Liver (tissue), 9 donors: ENCODE data around the gene CCDC88C. TPM values are rescaled to one million over a fixed set of nuclear protein-coding genes. Genes with fewer than 3 reads are reported as not detected.

ENCODE experiments used
- DNase-seq: peaks from one replicate; pipeline ENCODE4 v3.0.0-alpha.2; 2017; ENCODE audit warnings: low spot score
- H3K27ac ChIP-seq, 2 donors: one replicate each; pipeline ENCODE4 v1.7.0; 2013; ENCODE audit warnings: inconsistent platforms in 2 of 2, low read length in 2 of 2, control low read depth in 1 of 2, low read depth in 1 of 2, mild to moderate bottlenecking in 1 of 2
- H3K27me3 ChIP-seq, 4 donors: one replicate each; pipeline versions ENCODE4 v1.6.1 to v1.7.0; 2013; ENCODE audit warnings: low read length in 3 of 4, inconsistent platforms in 1 of 4, mild to moderate bottlenecking in 1 of 4, moderate library complexity in 1 of 4; ENCODE audit not compliant: control insufficient read depth in 4 of 4, insufficient read depth in 4 of 4
- H3K36me3 ChIP-seq, 4 donors: one replicate each; pipeline versions ENCODE4 v1.6.1 to v1.7.0; 2013; ENCODE audit warnings: low read length in 3 of 4, mild to moderate bottlenecking in 3 of 4, low read depth in 1 of 4, moderate library complexity in 1 of 4; ENCODE audit not compliant: control insufficient read depth in 4 of 4, insufficient read depth in 3 of 4
- H3K4me1 ChIP-seq, 4 donors: one replicate each; pipeline versions ENCODE4 v1.6.1 to v1.7.0; 2013; ENCODE audit warnings: low read length in 3 of 4, mild to moderate bottlenecking in 3 of 4, moderate library complexity in 1 of 4; ENCODE audit not compliant: control insufficient read depth in 4 of 4, insufficient read depth in 4 of 4
- H3K4me3 ChIP-seq, 3 donors: one replicate each; pipeline versions ENCODE4 v1.6.1 to v1.7.0; 2013; ENCODE audit warnings: low read length in 3 of 3, control low read depth in 1 of 3, low read depth in 1 of 3, mild to moderate bottlenecking in 1 of 3
- H3K9ac ChIP-seq, 2 donors: one replicate each; pipeline ENCODE4 v1.7.0; 2013; ENCODE audit warnings: low read length in 2 of 2, mild to moderate bottlenecking in 2 of 2, moderate library complexity in 2 of 2, control low read depth in 1 of 2, low read depth in 1 of 2
- H3K9me3 ChIP-seq, 4 donors: one replicate each; pipeline versions ENCODE4 v1.6.1 to v1.7.0; 2013; ENCODE audit warnings: low read length in 3 of 4; ENCODE audit not compliant: control insufficient read depth in 4 of 4
- CTCF ChIP-seq: fragments of 150-350 bp; IDR thresholded peaks from 2 replicates; pipeline ENCODE4 v1.5.1; 2017; ENCODE audit warnings: improper control_type of control experiment, low read depth, low read length; ENCODE audit not compliant: missing input control
- EGR1 ChIP-seq, 2 donors: IDR thresholded peaks; 2 replicates each; pipeline ENCODE4 v1.6.1; 2016 to 2018; ENCODE audit warnings: antibody characterized with exemption in 2 of 2, low read depth in 2 of 2
- FOXA1 ChIP-seq: IDR thresholded peaks from 2 replicates; pipeline ENCODE4 v1.6.1; 2016; ENCODE audit warnings: antibody characterized with exemption
- FOXA2 ChIP-seq: IDR thresholded peaks from 2 replicates; pipeline ENCODE4 v1.6.1; 2016; ENCODE audit warnings: antibody characterized with exemption
- GABPA ChIP-seq, 2 donors: IDR thresholded peaks in 1 of 2; conservative IDR thresholded peaks in 1 of 2; 2 replicates each; pipeline ENCODE4 v1.6.1; 2016; ENCODE audit warnings: antibody characterized with exemption in 2 of 2, mild to moderate bottlenecking in 1 of 2, moderate library complexity in 1 of 2
- HNF4A ChIP-seq, 2 donors: conservative IDR thresholded peaks; 2 replicates each; pipeline ENCODE4 v1.6.1; 2016; ENCODE audit warnings: antibody characterized with exemption in 2 of 2, mild to moderate bottlenecking in 2 of 2
- HNF4G ChIP-seq: IDR thresholded peaks from 2 replicates; pipeline ENCODE4 v1.6.1; 2016; ENCODE audit warnings: antibody characterized with exemption
- JUND ChIP-seq, 2 donors: IDR thresholded peaks; 2 replicates each; pipeline ENCODE4 v1.6.1; 2016; ENCODE audit warnings: antibody characterized with exemption in 2 of 2
- NR2F2 ChIP-seq: IDR thresholded peaks from 2 replicates; pipeline ENCODE4 v1.6.1; 2016; ENCODE audit warnings: antibody characterized with exemption
- RAD21 ChIP-seq, 2 donors: IDR thresholded peaks; 2 replicates each; pipeline ENCODE4 v1.6.1; 2016; ENCODE audit warnings: antibody characterized with exemption in 2 of 2, mild to moderate bottlenecking in 2 of 2
- RXRA ChIP-seq, 2 donors: IDR thresholded peaks; 2 replicates each; pipeline ENCODE4 v1.6.1; 2017 to 2018; ENCODE audit warnings: antibody characterized with exemption in 2 of 2, mild to moderate bottlenecking in 1 of 2
- SP1 ChIP-seq: IDR thresholded peaks from 2 replicates; pipeline ENCODE4 v1.6.1; 2018; ENCODE audit warnings: antibody characterized with exemption, mild to moderate bottlenecking
- TAF1 ChIP-seq: conservative IDR thresholded peaks from 2 replicates; pipeline ENCODE4 v1.6.1; 2016; ENCODE audit warnings: antibody characterized with exemption, mild to moderate bottlenecking
- YY1 ChIP-seq: IDR thresholded peaks from 2 replicates; pipeline ENCODE4 v1.6.1; 2016; ENCODE audit warnings: antibody characterized with exemption, mild to moderate bottlenecking
- ZBTB33 ChIP-seq: IDR thresholded peaks from 2 replicates; pipeline ENCODE4 v1.6.1; 2016; ENCODE audit warnings: antibody characterized with exemption
- WGBS: extraction: QIAGEN DNeasy Blood & Tissue Kit; methylation state at CpG from one replicate; pipeline ENCODE4 v1.1.7; 2013; 5-methylcytosine and 5-hydroxymethylcytosine counted together
- polyA plus RNA-seq, 2 donors: library from polyadenylated mRNA; stranded (reverse) in 1 of 2; unstranded in 1 of 2; fragments of 200-250 nt in 1 of 2; fragments of >200 nt in 1 of 2; fragmentation: Nextera tagmentation in 1 of 2; extraction: Ambion mirVana in 1 of 2; gene quantifications; one replicate each; pipeline versions ENCODE4 v1.2.1 to v1.2.3, GENCODE V29; 2013 to 2015
- total RNA-seq, 2 donors: library from RNA; depleted of rRNA; stranded (reverse); fragments of >200 nt; gene quantifications; one replicate each; pipeline ENCODE4 v1.2.3, GENCODE V29; 2014
- TF ChIP-seq, protein P1 (sequence below): IDR thresholded peaks from 2 replicates; pipeline ENCODE4 v1.6.1; 2016; ENCODE audit warnings: antibody characterized with exemption
- TF ChIP-seq, protein P2 (sequence below): IDR thresholded peaks from 2 replicates; pipeline ENCODE4 v1.6.1; 2016; ENCODE audit warnings: antibody characterized with exemption
- TF ChIP-seq, protein P3 (sequence below): IDR thresholded peaks from 2 replicates; pipeline ENCODE4 v1.6.1; 2016; ENCODE audit warnings: antibody characterized with exemption, mild to moderate bottlenecking
- donor health status: healthy.
- donor health status: healthy.
- donor health status: healthy.
- donor health status: healthy.
- donor health status: healthy.

The CCDC88C gene
- total and polyA plus RNA-seq, 4 donors: 1.3 to 10.8 (median 4.0) TPM

DNA sequence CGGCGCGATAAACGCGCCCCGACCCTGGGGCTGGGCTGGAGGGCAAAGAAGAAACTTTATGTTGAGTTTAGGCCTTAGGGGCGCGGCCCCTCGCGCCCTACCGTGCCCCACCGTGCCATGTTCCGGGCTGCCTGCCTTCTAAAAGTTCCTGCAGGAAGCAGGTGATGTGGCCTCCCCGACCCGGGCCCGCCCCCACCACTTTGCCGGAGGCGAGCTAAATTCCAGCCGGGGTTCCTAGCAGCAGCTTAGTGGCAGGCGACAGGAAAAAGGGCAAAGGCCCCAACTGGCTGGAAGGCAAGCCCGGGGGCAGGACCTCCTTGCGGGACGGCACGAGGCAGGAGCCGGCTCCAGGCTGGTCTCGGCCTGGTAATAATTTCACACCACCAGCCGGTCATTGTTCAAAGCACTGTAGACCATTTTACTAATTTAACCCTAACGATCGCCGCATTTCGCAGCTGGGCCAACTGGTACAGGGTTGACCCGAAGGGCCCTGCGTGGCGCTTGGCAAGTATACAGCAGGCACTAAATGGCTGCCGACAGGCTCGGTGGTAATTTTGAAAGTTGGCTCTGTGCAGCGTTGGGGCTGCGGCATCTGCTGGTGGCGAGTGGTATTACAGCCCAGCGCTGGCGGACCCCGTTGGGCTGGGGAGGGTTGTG is 895 bp upstream of the CCDC88C start:
- Histone ChIP-seq H3K36me3 (no peaks in the 10 kb centered on the region), H3K27me3 (no peaks in the 10 kb centered on the region), H3K27ac (peak overlapping the region; percentile 54 to 55), H3K9ac (no peak overlapping the region), H3K4me1 (peaks cover 7 to 34% (median 23%) of the 10 kb centered on the region in 4 donors), H3K9me3 (no peaks in the 10 kb centered on the region), H3K4me3 (peak overlapping the region; percentile 2 to 71 (median 37))
- WGBS: 4% methylated on average over 42 of the region's 42 CpGs
- peak; percentile 40 for TF ChIP-seq NR2F2
- TF ChIP-seq, protein P1, sequence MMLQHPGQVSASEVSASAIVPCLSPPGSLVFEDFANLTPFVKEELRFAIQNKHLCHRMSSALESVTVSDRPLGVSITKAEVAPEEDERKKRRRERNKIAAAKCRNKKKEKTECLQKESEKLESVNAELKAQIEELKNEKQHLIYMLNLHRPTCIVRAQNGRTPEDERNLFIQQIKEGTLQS: no peak
- TF ChIP-seq TAF1: no peak
- no peak for TF ChIP-seq GABPA (IDR thresholded peaks at IDR 0.05 in 1 of 2, conservative IDR thresholded peaks at IDR 0.05 in 1 of 2)
- no peak for TF ChIP-seq ZBTB33
- TF ChIP-seq RXRA (IDR thresholded peaks at IDR 0.05): peak; percentile 16 to 19
- TF ChIP-seq HNF4G: no peak
- TF ChIP-seq HNF4A (conservative IDR thresholded peaks at IDR 0.05): no peak
- no peak for TF ChIP-seq FOXA1
- peak; percentile 83 to 86 for TF ChIP-seq RAD21 (IDR thresholded peaks at IDR 0.05)
- TF ChIP-seq FOXA2: no peak
- TF ChIP-seq SP1: no peak
- TF ChIP-seq, protein P2, sequence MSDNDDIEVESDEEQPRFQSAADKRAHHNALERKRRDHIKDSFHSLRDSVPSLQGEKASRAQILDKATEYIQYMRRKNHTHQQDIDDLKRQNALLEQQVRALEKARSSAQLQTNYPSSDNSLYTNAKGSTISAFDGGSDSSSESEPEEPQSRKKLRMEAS: peak; percentile 82
- TF ChIP-seq YY1: peak; percentile 89
- no peak for TF ChIP-seq JUND (IDR thresholded peaks at IDR 0.05)
- no peak for TF ChIP-seq EGR1 (IDR thresholded peaks at IDR 0.05; ENCODE audit: low read depth in 2 of 2)
- TF ChIP-seq, protein P3, sequence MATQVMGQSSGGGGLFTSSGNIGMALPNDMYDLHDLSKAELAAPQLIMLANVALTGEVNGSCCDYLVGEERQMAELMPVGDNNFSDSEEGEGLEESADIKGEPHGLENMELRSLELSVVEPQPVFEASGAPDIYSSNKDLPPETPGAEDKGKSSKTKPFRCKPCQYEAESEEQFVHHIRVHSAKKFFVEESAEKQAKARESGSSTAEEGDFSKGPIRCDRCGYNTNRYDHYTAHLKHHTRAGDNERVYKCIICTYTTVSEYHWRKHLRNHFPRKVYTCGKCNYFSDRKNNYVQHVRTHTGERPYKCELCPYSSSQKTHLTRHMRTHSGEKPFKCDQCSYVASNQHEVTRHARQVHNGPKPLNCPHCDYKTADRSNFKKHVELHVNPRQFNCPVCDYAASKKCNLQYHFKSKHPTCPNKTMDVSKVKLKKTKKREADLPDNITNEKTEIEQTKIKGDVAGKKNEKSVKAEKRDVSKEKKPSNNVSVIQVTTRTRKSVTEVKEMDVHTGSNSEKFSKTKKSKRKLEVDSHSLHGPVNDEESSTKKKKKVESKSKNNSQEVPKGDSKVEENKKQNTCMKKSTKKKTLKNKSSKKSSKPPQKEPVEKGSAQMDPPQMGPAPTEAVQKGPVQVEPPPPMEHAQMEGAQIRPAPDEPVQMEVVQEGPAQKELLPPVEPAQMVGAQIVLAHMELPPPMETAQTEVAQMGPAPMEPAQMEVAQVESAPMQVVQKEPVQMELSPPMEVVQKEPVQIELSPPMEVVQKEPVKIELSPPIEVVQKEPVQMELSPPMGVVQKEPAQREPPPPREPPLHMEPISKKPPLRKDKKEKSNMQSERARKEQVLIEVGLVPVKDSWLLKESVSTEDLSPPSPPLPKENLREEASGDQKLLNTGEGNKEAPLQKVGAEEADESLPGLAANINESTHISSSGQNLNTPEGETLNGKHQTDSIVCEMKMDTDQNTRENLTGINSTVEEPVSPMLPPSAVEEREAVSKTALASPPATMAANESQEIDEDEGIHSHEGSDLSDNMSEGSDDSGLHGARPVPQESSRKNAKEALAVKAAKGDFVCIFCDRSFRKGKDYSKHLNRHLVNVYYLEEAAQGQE: no peak
- peak; percentile 94 for TF ChIP-seq CTCF
- DNase-seq: peak; percentile 89
